ENCODE measurements around the gene ANO10. TPM values are rescaled to one million over a fixed set of nuclear protein-coding genes. Genes with fewer than 3 reads are reported as not detected.
"Not testable (repeated sequence)": the region's sequence is repeated elsewhere in the genome, so short reads cannot be mapped to it uniquely, and the experiment has no call there.

ANO10 gene
- total RNA-seq, 1 donor from 2014 or later = 9.9 TPM

GRCh38 chr3:43632269-43632733 is 10.5 kb upstream of the ANO10 start:
- DNase-seq (no peak), ATAC-seq (ENCODE audit: poor library complexity) (no peak)
- intact Hi-C loops (cut with DNase I) = no loop called here

DNA sequence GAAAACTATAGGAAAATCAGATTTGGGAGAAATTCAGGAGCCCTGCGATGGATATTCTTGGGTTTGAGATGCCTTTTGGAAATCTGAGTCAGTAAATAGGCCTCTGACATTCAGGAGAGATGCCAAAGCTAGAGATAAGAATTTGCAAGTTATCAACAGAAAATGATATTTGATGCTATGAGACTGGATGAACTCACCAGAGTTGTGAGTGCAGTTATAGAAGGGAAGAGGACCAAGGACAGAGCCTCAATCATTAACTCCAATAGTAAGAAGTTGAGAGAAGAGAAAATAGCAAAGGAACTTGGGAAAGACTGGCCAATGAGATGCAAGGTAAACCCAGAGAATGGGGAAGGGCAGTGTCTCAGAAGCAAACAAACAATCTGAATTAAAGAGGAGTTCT is 7.9 kb upstream of the ANO10 start:
- no peak for DNase-seq
- no peak for ATAC-seq (ENCODE audit: poor library complexity)
- intact Hi-C loops (cut with DNase I) = no loop called here

DNA sequence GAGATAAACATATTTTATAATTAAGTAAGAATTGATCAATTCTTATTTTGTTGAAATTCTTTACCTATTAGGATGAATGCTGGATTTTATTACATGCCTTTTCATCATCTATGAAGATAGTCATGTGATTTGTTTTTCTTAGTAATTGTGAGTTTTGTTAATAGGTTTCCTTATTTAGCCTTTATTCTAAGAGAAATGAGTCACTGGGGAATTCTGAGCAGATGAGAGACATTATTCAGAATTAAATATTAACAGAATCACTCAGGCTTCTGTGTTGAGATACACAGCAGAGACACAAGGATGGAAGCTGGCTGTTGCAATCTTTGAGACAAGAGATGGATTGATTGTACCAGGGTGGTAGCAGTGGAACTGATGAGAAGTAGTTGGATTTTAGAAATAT is 7.4 kb upstream of the ANO10 start:
- DNase-seq (no peak), ATAC-seq (ENCODE audit: poor library complexity) (no peak)
- intact Hi-C loops (cut with DNase I) = no loop called here

GRCh38 chr3:43627360-43627759 is 5.5 kb upstream of the ANO10 start:
- intact Hi-C loops (cut with DNase I) = no loop called here
- no peak for ATAC-seq (ENCODE audit: poor library complexity)
- no peak for DNase-seq

GRCh38 chr3:43624619-43625305 is 3.0 kb upstream of the ANO10 start:
- ATAC-seq (ENCODE audit: poor library complexity) (no peak), DNase-seq (no peak)
- intact Hi-C loops (cut with DNase I) = no loop called here

GRCh38 chr3:43620831-43621655 is 768 bp downstream of the ANO10 start:
- ATAC-seq (ENCODE audit: poor library complexity) (peak; percentile 5), DNase-seq (peak; percentile 56)
- intact Hi-C loops (cut with DNase I) = no loop called here

DNA sequence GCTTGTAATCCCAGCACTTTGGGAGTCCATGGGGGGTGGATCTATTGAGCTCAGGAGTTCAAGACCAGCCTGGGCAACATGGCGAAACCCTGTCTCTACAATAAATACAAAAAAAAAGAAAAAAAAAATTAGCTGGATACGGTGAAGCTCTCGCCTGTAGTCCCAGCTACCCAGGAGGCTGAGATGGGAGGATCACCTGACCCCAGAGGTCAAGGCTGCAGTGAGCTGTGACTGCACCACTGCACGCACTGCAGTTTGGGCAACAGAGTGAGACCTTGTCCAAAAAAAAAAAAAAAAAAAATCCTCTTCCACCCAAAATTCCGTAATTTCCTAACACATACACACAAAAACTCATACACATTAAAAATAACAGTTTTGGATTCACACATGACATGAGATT is 2.2 kb downstream of the ANO10 start:
- ATAC-seq (ENCODE audit: poor library complexity) = no peak
- no peak for DNase-seq
- intact Hi-C loops (cut with DNase I) = no loop called here

DNA sequence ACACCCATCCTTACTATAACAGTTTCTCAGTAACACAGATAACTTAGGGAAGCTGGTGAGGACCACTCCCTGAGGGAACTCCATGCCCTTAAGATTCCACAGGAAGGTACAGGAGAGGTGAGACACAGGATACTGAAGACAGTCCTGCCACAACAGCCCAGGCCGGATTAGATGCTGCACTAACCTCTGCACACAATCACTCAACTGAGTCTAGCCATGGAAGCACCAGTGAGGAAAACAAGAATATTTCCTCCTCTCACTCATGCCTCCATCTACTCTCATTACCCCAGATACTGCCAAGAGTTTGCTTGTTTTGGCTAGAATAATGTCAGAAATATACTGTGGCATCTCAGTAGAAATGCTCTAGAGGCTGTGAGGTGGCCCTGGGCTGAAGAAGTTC is 3.7 kb downstream of the ANO10 start:
- intact Hi-C loops (cut with DNase I) = no loop called here
- DNase-seq (no peak), ATAC-seq (ENCODE audit: poor library complexity) (no peak)

DNA sequence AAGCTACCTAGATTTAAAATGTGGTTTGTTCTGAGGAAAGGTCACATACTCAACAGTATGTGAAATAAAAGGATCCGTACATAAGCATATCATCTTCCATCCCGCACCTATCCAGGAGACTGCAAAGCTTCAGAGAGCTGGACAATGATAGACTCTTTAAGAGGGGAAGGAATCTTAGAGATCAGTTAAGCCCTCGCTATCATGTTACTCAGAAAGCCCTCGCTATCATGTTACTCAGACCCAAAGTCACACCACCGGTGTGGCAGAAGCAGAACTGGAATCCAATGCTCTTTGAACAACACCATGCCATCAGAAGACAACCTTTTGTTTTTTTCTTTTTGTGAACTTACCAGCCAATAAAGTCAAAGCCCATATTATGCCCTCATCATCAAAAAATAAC is 5.8 kb downstream of the ANO10 start:
- ATAC-seq (ENCODE audit: poor library complexity) (no peak), DNase-seq (no peak)
- intact Hi-C loops (cut with DNase I) = no loop called here

DNA sequence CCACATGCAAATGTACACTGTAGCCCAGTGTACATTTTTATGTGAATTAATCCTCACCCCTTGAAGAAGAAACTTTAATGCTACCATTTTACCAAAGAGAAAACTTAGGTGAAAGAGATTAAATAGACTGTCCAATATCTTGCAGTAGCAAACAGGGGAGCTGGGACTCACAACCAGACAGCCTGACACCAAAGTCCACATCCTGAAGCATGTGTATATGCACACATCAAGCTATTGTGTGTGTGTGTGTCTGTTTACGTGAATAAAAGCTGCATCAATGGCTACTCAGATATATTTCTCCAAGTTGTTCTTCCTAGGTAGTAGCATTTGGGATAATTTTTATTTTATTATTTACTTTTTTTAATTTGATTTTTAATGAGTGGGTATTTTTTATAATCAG is 6.7 kb downstream of the ANO10 start:
- intact Hi-C loops (cut with DNase I) = no loop called here
- ATAC-seq (ENCODE audit: poor library complexity) = no peak
- DNase-seq = no peak

GRCh38 chr3:43613976-43614375 is 7.8 kb downstream of the ANO10 start:
- no peak for ATAC-seq (ENCODE audit: poor library complexity)
- intact Hi-C loops (cut with DNase I) = no loop called here
- no peak for DNase-seq

DNA sequence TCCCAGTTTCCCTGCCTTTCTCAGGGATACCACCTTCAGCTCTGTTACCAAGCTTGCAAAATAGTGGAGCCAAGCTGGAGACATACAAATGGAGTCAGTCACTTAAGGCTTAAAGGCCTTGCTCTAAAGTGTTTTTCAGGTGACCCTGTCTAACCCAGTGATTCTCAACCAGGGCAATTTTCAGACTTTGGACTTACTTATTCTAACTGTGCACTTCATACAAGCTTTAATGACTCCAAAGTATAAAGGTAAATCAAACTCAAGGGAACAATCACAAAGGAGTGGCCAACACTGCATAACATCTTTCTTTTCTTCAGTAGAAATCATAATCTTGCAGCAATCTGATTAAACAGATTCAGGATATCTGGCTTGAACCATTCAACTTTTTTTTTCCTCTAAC is 9.4 kb downstream of the ANO10 start:
- DNase-seq = no peak
- ATAC-seq (ENCODE audit: poor library complexity) = no peak
- intact Hi-C loops (cut with DNase I) = no loop called here

GRCh38 chr3:43609406-43609805 is 12.4 kb downstream of the ANO10 start:
- intact Hi-C loops (cut with DNase I) = no loop called here
- ATAC-seq (ENCODE audit: poor library complexity) (no peak), DNase-seq (no peak)

DNA sequence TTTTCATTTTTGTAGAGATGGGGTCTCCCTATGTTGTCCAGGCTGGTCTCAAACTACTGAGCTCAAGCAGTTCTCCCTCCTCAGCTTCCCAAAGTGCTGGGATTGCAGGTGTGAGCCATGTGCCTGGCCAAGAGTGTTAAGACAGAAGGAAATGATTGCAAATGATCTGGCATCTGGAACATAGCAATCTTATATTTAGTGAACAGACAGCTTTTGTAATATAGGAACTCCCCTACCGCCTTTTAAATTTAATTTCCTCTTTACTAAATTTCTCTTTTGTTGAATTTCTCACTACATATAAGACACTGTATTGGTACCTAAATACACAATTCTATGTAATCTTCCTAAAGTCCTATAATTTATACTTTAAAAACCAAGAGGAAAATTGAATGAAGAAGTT is 13.1 kb downstream of the ANO10 start:
- no peak for ATAC-seq (ENCODE audit: poor library complexity)
- intact Hi-C loops (cut with DNase I) = no loop called here
- no peak for DNase-seq

DNA sequence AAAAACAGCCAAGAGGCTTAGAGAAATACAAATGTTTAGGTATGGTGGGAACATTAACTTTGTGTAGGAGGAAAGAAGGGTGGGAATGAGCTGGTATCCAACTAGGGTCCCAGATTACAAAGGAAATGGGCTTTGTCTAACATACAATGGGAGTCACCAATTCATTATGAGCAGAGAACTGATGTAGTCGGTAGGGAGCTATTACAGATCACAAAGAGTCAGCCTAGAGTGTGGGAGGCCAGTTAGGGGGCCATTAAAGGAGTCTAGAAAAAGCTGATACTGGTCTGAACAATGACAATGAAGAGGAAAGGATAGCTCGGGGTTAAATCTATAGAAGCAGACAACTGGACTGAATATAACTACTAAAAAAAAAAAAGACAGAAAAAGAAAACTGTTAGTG is 15.5 kb downstream of the ANO10 start:
- ATAC-seq (ENCODE audit: poor library complexity) (no peak), DNase-seq (no peak)
- intact Hi-C loops (cut with DNase I) = no loop called here

DNA sequence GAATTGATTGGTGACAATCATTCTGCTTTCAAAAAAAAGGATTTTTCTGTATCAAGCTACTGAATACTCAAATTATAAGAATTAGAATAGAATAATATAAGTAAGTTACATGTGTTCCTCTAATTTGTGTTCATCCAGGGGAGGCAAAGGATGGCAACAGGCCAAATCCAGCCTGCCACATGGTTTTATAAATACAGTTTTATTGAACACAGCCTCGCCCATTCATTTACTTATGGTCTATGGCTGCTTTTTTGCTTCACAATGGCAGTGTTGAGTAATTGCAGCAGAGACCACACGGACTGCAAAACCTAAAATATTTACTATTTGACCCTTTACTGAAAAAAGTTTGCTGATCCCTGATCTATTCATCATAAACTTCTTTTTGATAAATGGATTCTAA is 21.9 kb downstream of the ANO10 start:
- ATAC-seq (ENCODE audit: poor library complexity); intact Hi-C loops (cut with DNase I); DNase-seq: not testable (repeated sequence)

- intact Hi-C loops (cut with DNase I) = no loop called here
- ATAC-seq (ENCODE audit: poor library complexity) = no peak
- DNase-seq = no peak
Measured at GRCh38 chr3:43597961-43598360, 23.9 kb downstream of the ANO10 start.

DNA sequence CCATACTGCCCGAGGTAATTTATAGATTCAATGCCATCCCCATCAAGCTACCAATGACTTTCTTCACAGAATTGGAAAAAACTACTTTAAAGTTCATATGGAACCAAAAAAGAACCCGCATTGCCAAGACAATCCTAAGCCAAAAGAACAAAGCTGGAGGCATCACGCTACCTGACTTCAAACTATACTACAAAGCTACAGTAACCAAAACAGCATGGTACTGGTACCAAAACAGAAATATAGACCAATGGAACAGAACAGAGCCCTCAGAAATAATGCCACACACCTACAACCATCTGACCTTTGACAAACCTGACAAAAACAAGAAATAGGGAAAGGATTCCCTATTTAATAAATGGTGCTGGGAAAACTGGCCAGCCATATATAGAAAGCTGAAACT is 25.6 kb downstream of the ANO10 start:
- DNase-seq; intact Hi-C loops (cut with DNase I); ATAC-seq (ENCODE audit: poor library complexity): not testable (repeated sequence)

DNA sequence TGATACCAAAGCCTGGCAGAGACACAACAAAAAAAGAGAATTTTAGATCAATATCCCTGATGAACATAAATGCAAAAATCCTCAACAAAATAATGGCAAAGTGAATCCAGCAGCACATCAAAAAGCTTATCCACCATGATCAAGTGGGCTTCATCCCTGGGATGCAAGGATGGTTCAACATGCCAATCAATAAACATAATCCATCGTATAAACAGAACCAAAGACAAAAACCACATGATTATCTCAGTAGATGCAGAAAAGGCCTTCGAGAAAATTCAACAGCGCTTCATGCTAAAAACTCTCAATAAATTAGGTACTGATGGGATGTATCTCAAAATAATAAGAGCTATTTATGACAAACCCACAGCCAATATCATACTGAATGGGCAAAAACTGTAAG is 26.5 kb downstream of the ANO10 start:
- DNase-seq; intact Hi-C loops (cut with DNase I); ATAC-seq (ENCODE audit: poor library complexity): not testable (repeated sequence)

DNA sequence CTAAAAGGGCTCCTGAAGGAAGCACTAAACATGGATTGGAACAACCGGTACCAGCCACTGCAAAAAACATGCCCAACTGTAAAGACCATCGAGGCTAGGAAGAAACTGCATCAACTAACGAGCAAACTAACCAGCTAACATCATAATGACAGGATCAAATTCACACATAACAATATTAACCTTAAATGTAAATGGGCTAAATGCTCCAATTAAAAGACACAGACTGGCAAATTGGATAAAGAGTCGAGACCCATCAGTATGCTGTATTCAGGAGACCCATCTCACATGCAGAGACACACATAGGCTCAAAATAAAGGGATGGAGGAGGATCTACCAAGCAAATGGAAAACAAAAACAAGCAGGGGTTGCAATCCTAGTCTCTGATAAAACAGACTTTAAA is 28.2 kb downstream of the ANO10 start:
- ATAC-seq (ENCODE audit: poor library complexity); intact Hi-C loops (cut with DNase I): not testable (repeated sequence)

More for the DNA sequence above, 28.2 kb downstream of the ANO10 start:
- not testable (repeated sequence) for DNase-seq
